Activated CD4-positive, alpha-beta T cell treated with anti-CD3 and anti-CD28 coated beads, Interleukin-2, amount 50 U/mL, for 48 hours (primary cell): ENCODE data around the gene PEF1.

Experiments
- DNase-seq, 2 experiments: peaks; one replicate each; pipeline ENCODE4 v3.0.0-alpha.2; 2020

PEF1 gene

GRCh38 chr1:31626223-31627207 is 18.2 kb downstream of the PEF1 start:
- DNase-seq, result no peak

- no peak for DNase-seq
Measured at GRCh38 chr1:31625561-31626222, 19.0 kb downstream of the PEF1 start.

- no peak for DNase-seq
Measured at GRCh38 chr1:31624731-31625514, 19.8 kb downstream of the PEF1 start.

- DNase-seq, result no peak
Measured at GRCh38 chr1:31624309-31624708, 20.4 kb downstream of the PEF1 start.

GRCh38 chr1:31623365-31623764 is 21.3 kb downstream of the PEF1 start:
- no peak for DNase-seq

- DNase-seq, result no peak
Measured at GRCh38 chr1:31621847-31622730, 22.6 kb downstream of the PEF1 start.

GRCh38 chr1:31621498-31621820 is 23.2 kb downstream of the PEF1 start:
- no peak for DNase-seq

- DNase-seq, result no peak
Measured at GRCh38 chr1:31620631-31621497, 23.8 kb downstream of the PEF1 start.

- no peak for DNase-seq
Measured at GRCh38 chr1:31618916-31619846, 25.5 kb downstream of the PEF1 start.

GRCh38 chr1:31617916-31618746 is 26.5 kb downstream of the PEF1 start:
- peak; percentile 52 to 56 for DNase-seq

- no peak for DNase-seq
Measured at GRCh38 chr1:31617218-31617915, 27.3 kb downstream of the PEF1 start, which contains the start of gene HCRTR1. Gene HCRTR1 (plus strand): TSS chr1:31617689. CDS start chr1:31619193, 1,504 bp downstream.

GRCh38 chr1:31615939-31616338 is 28.7 kb downstream of the PEF1 start:
- DNase-seq, result no peak

- no peak for DNase-seq
Measured at GRCh38 chr1:31615414-31615813, 29.3 kb downstream of the PEF1 start.

- DNase-seq, result no peak
Measured at GRCh38 chr1:31614414-31615005, 30.2 kb downstream of the PEF1 start.

GRCh38 chr1:31609514-31610118 is 35.1 kb downstream of the PEF1 start:
- no peak for DNase-seq

GRCh38 chr1:31607360-31607759 is 37.3 kb downstream of the PEF1 start:
- DNase-seq, result no peak

- peak; percentile 36 to 54 for DNase-seq
Measured at GRCh38 chr1:31605908-31606427, 38.7 kb downstream of the PEF1 start.
